AG04450 (cell line): ENCODE measurements around the gene EFEMP1. TPM values are rescaled to one million over a fixed set of nuclear protein-coding genes. Genes with fewer than 3 reads are reported as not detected.

ENCODE experiments used
- CTCF ChIA-PET: fragments of 300-600, 350-600 bp; formaldehyde crosslinking; extraction: SDS; loops from one replicate; lab custom pipeline; 2022; ENCODE audit warnings: antibody characterized with exemption, inconsistent platforms; lab: Charles Lee
- POLR2A ChIA-PET: fragments of 350-600 bp; formaldehyde crosslinking; extraction: SDS; loops from one replicate; lab custom pipeline; 2021; ENCODE audit warnings: antibody characterized with exemption, inconsistent platforms; lab: Yijun Ruan, JAX
- DNase-seq: peaks from one replicate; pipeline ENCODE4 v3.0.0-alpha.2; 2011; ENCODE audit warnings: low read depth, low spot score
- H3K27ac ChIP-seq: one replicate; pipeline ENCODE4 v1.5.1; 2012; ENCODE audit warnings: low read depth, low read length, control low read depth
- H3K27me3 ChIP-seq: one replicate; pipeline ENCODE4 v1.6.0; 2012; ENCODE audit warnings: low read length; ENCODE audit not compliant: control insufficient read depth, insufficient read depth
- H3K4me3 ChIP-seq: 2 replicates; pipeline ENCODE4 v1.5.1; 2011; ENCODE audit warnings: mild to moderate bottlenecking, low read depth, low read length, control low read depth
- H3K9me3 ChIP-seq: 2 replicates; pipeline ENCODE4 v1.5.1; 2012; ENCODE audit warnings: low read length; ENCODE audit not compliant: control insufficient read depth, insufficient read depth
- polyA plus RNA-seq: library from polyadenylated mRNA; depleted of rRNA; stranded (reverse); fragments of >200 nt; gene quantifications from 2 replicates; pipeline ENCODE4 v1.2.3, GENCODE V29; 2011
- TF ChIP-seq, protein P1 (sequence below): IDR thresholded peaks from 2 replicates; pipeline ENCODE4 v1.5.1; 2011; ENCODE audit warnings: low read depth, low read length, control low read depth, inconsistent platforms

Gene EFEMP1
- polyA plus RNA-seq, 1 experiment, result 423 TPM

DNA sequence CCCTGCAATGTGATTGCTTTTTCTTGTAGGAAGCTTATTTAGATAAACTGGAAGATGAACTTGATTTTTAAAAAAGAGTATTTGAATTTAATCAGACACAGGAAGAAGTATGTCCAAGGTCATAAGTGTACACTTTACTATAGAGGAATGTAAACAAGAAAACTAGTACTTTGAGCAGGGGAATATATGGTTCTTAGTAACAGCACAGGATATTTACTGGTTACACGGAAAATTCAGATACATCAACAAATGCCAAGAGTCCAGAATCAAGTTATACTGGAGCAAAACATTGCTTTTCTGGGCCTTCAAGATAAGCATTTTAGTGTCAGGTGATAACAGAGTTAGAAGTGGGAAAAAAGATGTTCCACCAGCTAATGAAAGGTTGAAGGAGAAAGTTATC, 75.5 kb downstream of the EFEMP1 start:
- Histone ChIP-seq H3K4me3 (no peak overlapping the region), H3K27ac (no peak overlapping the region), H3K9me3 (no peaks in the 10 kb centered on the region), H3K27me3 (no peaks in the 10 kb centered on the region)
- TF ChIP-seq, protein P1, sequence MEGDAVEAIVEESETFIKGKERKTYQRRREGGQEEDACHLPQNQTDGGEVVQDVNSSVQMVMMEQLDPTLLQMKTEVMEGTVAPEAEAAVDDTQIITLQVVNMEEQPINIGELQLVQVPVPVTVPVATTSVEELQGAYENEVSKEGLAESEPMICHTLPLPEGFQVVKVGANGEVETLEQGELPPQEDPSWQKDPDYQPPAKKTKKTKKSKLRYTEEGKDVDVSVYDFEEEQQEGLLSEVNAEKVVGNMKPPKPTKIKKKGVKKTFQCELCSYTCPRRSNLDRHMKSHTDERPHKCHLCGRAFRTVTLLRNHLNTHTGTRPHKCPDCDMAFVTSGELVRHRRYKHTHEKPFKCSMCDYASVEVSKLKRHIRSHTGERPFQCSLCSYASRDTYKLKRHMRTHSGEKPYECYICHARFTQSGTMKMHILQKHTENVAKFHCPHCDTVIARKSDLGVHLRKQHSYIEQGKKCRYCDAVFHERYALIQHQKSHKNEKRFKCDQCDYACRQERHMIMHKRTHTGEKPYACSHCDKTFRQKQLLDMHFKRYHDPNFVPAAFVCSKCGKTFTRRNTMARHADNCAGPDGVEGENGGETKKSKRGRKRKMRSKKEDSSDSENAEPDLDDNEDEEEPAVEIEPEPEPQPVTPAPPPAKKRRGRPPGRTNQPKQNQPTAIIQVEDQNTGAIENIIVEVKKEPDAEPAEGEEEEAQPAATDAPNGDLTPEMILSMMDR, result no peak
- no peak for DNase-seq
- POLR2A ChIA-PET, result interaction anchor here (1.4 kb wide), 1 partner anchor 14 kb away, joined by 4 read pairs; no protein-coding TSS in a partner anchor
- CTCF ChIA-PET, result interaction anchor here (0.7 to 1.0 kb wide), 2 partner anchors 9 to 77 kb away, joined by 3 to 4 read pairs; no protein-coding TSS in a partner anchor

DNA sequence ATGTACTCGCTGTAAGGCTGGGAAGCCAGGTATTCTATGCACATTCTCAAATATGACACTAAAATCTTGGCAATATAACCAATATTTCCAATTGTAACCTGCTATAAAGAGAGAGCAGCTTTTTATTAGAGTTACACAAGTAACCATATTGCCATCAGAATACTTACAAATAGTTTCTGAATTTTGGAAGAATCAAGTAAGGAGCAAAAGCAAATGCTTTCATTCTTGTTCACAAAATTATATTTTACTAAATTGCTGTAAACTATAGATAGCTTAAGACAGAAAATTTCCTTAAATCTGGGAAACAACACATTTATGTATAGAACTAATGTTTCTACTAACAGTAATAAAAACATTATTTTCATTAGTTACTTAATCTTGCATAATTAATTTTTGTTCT, 77.2 kb downstream of the EFEMP1 start:
- Histone ChIP-seq H3K4me3 (no peak overlapping the region), H3K27me3 (no peaks in the 10 kb centered on the region), H3K27ac (no peak overlapping the region), H3K9me3 (no peaks in the 10 kb centered on the region)
- no peak for DNase-seq
- ChIA-PET POLR2A (no interaction called here), CTCF (no interaction called here)
- TF ChIP-seq, protein P1, result no peak

DNA sequence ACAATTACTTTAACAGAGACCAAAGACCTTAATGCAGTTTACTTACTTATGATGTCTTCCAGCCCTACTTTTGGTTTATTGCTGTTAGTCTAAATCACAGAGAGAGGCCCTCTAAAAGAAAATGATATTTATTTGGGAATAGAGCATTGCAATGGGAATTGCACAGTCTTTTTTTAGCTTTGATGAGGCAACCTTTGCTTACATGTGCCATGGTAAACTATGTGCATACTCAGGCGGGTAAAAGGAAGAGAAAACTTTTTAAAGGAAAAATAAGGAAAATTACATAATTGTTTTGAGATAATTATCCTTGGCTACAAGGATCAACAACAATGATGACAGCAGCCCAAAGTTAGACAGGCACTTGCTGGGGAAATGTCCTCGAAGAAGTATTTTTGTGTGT, 78.6 kb downstream of the EFEMP1 start:
- Histone ChIP-seq H3K9me3 (no peaks in the 10 kb centered on the region), H3K27ac (no peak overlapping the region), H3K27me3 (no peaks in the 10 kb centered on the region), H3K4me3 (no peak overlapping the region)
- CTCF ChIA-PET, result no interaction called here
- POLR2A ChIA-PET, result no interaction called here
- TF ChIP-seq, protein P1, result no peak
- no peak for DNase-seq

DNA sequence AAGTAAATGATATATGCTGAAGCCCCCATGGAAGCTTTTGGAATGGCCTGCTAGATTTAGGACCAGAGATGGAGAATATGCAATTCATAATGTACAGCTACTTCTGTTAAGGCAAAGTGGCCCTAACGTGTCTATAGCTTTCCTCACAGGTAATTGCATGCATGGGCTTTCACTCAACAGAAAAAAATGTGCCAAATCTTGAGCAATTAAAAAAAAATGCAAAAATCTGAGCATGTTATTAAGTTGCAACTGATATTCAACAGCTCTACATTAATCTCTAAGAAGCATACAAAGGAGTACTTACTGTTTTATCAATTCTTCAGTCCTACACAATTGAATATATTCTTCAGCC, 79.6 kb downstream of the EFEMP1 start:
- no peaks in the 10 kb centered on the region for H3K9me3 ChIP-seq
- peak overlapping the region; percentile 89 for H3K27ac ChIP-seq
- POLR2A ChIA-PET, result no interaction called here
- TF ChIP-seq, protein P1, result no peak
- H3K27me3 ChIP-seq, result no peaks in the 10 kb centered on the region
- no peak for DNase-seq
- CTCF ChIA-PET, result no interaction called here
- no peak overlapping the region for H3K4me3 ChIP-seq

DNA sequence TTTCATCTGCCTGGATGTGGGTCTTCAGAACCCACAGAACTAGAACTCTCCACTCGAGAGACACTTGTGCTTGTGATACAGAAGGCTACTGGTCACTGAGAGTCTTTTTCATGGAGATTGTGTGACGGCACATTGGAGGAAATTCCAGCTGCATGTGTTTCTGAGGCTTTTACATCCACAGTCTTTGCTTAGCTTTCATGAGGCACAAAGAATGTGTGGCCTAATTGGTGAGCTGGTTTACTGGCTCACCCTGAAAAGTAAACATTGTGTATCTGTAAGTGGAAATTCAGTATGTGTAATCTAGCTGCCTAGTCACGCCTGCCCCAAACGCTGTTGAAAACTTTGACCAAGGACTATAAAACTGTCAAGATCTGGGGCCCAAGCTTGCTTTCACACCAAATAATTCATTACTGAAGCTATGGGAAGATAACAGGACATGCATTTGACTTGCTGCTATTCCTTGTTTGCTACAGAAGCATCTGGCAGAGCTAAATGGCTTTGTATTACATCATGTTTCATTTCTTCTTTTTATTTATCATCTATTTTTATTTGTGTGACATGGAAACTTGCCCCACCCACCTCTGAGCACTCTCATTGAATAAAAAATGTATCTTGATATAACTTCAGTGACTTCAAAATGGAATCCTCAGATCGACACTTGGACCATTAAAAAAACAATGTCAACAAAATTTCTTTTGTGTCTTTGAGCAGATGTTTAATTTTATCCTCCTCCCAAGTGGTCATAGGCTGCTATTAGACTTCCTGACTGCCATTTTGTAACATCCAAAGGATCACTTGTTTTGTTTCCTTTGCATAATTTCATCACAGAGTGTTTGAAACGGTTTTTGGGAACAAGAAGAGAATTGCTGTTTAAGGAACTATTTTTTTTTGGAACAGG, 80.2 kb downstream of the EFEMP1 start:
- Histone ChIP-seq H3K27me3 (no peaks in the 10 kb centered on the region), H3K4me3 (no peak overlapping the region), H3K9me3 (no peaks in the 10 kb centered on the region), H3K27ac (peak overlapping the region; percentile 89)
- ChIA-PET CTCF (interaction anchor here (1.0 kb wide), 1 partner anchor 118 kb away, joined by 4 read pairs; no protein-coding TSS in a partner anchor), POLR2A (interaction anchor here (0.6 to 1.1 kb wide), 4 partner anchors 8 to 80 kb away, joined by 3 to 9 read pairs (median 6); partner anchors contain the start of gene EFEMP1)
- peak; percentile 91 for DNase-seq
- TF ChIP-seq, protein P1, result no peak
